Activated T-helper 2 cell treated with anti-CD3 and anti-CD28 coated beads, Interferon-gamma antibody, Interleukin-2, Interleukin-4, amounts not matched to agents 10 μg/mL and 5 μg/mL and 100 μg/mL, durations not matched to agents 14 hours and 24 hours and 36 hours (primary cell): ENCODE measurements around the gene CCER1. TPM values are rescaled to one million over a fixed set of nuclear protein-coding genes. Genes with fewer than 3 reads are reported as not detected.

ENCODE experiments used
- DNase-seq: peaks from one replicate; pipeline ENCODE4 v3.0.0; 2021; ENCODE audit warnings: low spot score
- H3K27ac Mint-ChIP-seq: one replicate; pipeline ENCODE4 v1.8.0; 2021; ENCODE audit warnings: mixed read lengths
- H3K27me3 Mint-ChIP-seq: one replicate; pipeline ENCODE4 v1.8.0; 2021; ENCODE audit warnings: low read depth, mixed read lengths
- H3K36me3 Mint-ChIP-seq: one replicate; pipeline ENCODE4 v1.8.0; 2021; ENCODE audit warnings: low read depth, mixed read lengths
- H3K4me1 Mint-ChIP-seq: one replicate; pipeline ENCODE4 v1.8.0; 2021; ENCODE audit warnings: low read depth, mixed read lengths
- H3K4me3 Mint-ChIP-seq: one replicate; pipeline ENCODE4 v1.8.0; 2021; ENCODE audit warnings: low read depth, mild to moderate bottlenecking, moderate library complexity, mixed read lengths
- H3K9me3 Mint-ChIP-seq: one replicate; pipeline ENCODE4 v1.8.0; 2021; ENCODE audit warnings: mixed read lengths
- intact Hi-C: fragments of 100-400 bp; cut with micrococcal nuclease; formaldehyde crosslinking; loops from one replicate; pipeline ENCODE4 v1.15.1; 2023
- total RNA-seq: library from RNA; stranded (reverse); gene quantifications from 2 replicates; pipeline ENCODE4 v1.2.3, GENCODE V29; 2022

Gene CCER1
- total RNA-seq, 1 donor from 2014 or later: not detected

DNA sequence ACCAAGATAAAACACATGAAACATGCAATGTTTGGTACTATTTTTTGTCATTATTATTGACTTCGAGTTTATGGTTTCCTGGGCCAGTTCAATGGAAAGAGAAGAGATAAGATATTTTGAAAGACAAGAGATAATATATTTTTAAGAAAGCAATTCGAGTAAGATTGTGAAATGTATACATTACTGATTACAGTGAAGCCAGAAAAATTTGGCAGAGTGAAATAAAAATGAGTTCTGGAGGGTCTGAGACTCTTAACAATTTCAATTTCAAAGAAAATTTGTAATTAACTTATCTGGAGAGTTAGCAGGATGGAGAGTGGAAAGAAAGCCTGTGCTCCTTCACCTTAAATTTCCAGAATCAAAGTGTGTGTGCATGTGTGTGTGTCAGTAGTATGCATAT lies 17.3 kb downstream of the CCER1 start:
- Mint-ChIP-seq H3K4me3 (no peak overlapping the region), H3K4me1 (peaks cover 17% of the 10 kb centered on the region), H3K9me3 (no peaks in the 10 kb centered on the region), H3K27ac (no peak overlapping the region), H3K27me3 (peaks cover 4% of the 10 kb centered on the region), H3K36me3 (peaks cover 2% of the 10 kb centered on the region)
- intact Hi-C loops: no loop called here
- no peak for DNase-seq

DNA sequence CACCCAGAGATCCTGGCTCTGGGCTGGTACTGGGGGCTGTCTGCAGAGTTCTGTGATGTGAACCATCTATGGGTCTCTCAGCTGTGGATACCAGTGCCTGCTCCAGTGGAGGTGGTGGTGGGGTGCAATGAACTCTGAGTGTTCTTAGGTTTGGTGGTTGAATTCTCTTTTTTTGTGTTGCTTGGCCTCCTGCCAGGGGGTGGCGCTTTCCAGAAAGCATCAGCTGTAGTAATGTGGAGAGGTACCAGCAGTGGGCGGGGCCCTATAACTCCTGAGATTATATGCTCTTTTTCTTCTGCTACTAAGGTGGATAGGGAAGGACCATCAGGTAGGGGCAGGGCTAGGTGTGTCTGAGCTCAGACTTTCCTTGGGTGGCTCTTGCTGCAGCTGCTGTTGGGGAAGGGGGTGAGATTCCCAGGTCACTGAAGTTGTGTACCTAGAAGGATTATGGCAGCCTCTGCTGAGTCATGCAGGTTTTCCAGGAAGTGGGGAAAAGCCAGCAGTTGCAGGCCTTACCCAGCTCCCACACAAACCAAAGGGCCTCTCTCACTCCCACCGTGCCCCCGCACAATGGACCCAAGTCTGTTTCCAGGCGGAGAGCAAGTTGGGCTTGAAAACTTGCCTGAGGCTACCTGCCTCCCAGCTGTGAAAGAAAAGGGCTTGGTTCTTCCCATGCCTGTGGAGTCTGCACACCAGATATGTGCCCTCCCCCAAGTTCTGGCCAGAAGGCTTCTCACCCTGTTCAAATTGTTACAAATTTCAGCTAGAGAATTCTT lies 18.6 kb downstream of the CCER1 start:
- Mint-ChIP-seq H3K4me3 (no peak overlapping the region), H3K4me1 (peaks cover 17% of the 10 kb centered on the region), H3K27ac (no peak overlapping the region), H3K9me3 (peaks cover 4% of the 10 kb centered on the region), H3K36me3 (peaks cover 2% of the 10 kb centered on the region), H3K27me3 (peaks cover 3% of the 10 kb centered on the region)
- intact Hi-C loops: no loop called here
- no peak for DNase-seq

DNA sequence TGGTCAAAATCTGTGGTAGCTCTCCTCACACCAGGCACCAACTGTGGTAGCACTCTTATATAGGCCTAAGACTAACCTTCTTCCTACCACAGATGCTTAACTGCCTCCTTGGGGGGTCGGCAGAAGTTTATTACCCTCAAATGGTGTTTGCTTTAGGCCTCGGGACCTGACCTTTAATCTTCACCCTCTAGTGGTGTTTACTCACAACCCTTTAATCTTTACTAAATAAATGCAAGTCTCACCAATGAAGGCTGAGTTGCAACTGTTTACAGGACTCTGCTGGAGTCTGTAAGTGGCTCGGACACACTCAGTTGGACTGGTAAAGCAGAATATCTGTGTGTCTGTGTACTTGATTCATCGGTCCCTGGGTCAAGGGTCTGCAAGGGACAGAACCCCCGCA lies 29.4 kb downstream of the CCER1 start:
- no peak for DNase-seq
- no peak overlapping the region for H3K4me3 Mint-ChIP-seq
- no peak overlapping the region for H3K27ac Mint-ChIP-seq
- H3K9me3 Mint-ChIP-seq: peaks cover 11% of the 10 kb centered on the region
- H3K36me3 Mint-ChIP-seq: no peaks in the 10 kb centered on the region
- H3K4me1 Mint-ChIP-seq: no peaks in the 10 kb centered on the region
- H3K27me3 Mint-ChIP-seq: no peaks in the 10 kb centered on the region
- intact Hi-C loops: no loop called here

DNA sequence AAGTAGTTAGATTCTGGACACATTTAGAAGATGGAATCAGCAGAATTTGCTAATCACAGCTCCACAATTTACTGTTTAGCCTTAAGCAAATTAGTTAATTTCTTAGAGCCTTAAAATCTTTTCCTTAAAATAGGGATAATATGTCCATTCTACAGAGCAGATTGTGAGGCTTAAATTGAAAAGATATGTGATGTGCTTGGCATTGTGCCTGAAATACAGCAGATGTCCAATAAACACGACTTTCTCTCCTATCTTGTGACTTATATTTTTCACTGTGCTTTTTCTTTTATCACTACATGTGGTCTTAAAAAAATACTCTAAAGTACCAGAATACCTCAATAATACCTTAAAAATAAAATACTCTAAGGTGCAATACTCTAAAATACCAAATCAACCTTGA lies 30.6 kb downstream of the CCER1 start:
- no peak for DNase-seq
- no peaks in the 10 kb centered on the region for H3K4me1 Mint-ChIP-seq
- no peak overlapping the region for H3K4me3 Mint-ChIP-seq
- intact Hi-C loops: no loop called here
- no peaks in the 10 kb centered on the region for H3K27me3 Mint-ChIP-seq
- peaks cover 5% of the 10 kb centered on the region for H3K9me3 Mint-ChIP-seq
- H3K36me3 Mint-ChIP-seq: no peaks in the 10 kb centered on the region
- H3K27ac Mint-ChIP-seq: no peak overlapping the region

DNA sequence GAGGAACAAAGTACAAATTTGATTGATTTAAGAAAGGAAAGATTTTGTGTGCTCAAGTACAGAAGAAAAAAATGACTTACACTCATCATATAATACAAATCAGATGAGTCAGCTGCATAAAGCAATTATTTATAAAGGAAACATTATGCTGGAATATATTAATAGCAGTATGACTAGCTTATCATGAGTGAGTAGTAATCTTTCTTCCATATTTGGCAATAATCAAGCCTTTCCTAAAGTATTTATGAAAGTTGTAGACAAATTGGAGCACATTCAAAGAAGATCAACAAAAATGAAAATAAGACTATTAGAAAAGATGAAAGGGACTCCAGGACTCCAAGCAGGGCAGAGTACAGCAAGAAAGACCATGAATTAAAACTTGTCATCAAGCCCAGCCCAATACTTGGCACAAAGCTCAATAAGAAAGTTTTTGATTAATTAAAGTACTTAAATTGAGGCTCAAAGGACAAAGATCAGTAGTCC lies 32.8 kb downstream of the CCER1 start:
- DNase-seq: no peak
- H3K27me3 Mint-ChIP-seq: no peaks in the 10 kb centered on the region
- no peak overlapping the region for H3K4me3 Mint-ChIP-seq
- H3K27ac Mint-ChIP-seq: no peak overlapping the region
- no peaks in the 10 kb centered on the region for H3K4me1 Mint-ChIP-seq
- intact Hi-C loops: no loop called here
- H3K36me3 Mint-ChIP-seq: no peaks in the 10 kb centered on the region
- H3K9me3 Mint-ChIP-seq: no peaks in the 10 kb centered on the region

DNA sequence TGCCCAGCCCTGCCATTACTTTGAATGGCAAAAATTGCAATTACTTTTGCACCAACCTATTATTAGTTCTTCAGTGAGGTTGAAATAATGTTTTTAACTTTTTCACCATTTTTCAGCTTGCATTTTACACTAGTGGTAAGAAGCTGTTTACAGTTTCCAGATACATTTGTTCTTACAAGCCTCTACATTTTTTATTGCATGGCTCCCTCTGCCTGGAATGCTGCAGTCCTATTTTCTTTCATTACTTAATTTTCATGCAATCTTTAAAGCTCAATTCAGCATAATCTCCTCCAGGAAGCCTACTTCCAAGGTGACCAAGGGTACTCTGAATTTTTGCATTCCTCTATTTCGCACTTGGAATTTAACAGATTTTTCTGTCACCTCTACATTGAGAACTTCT lies 33.4 kb downstream of the CCER1 start:
- Mint-ChIP-seq H3K27me3 (no peaks in the 10 kb centered on the region), H3K9me3 (no peaks in the 10 kb centered on the region), H3K4me1 (no peaks in the 10 kb centered on the region), H3K27ac (no peak overlapping the region), H3K4me3 (no peak overlapping the region), H3K36me3 (no peaks in the 10 kb centered on the region)
- intact Hi-C loops: no loop called here
- no peak for DNase-seq

DNA sequence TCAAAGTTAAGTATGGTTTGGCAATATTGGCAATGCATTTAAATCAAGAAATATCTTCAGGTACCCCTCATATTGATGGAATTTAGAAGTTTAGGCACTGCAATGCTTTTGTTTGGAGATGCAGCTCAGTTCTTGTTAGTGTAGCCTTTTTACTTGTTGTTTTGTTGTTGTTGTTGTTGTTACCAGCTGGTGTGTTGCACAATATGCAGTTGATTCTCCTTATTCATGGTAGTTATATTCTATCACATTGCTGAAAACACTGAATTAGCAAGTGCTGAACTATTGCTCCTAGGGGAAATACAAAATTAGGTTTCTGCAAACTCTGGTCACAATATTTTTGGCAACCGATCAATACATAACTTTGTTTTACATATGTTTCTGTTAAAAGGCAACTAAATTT lies 34.8 kb downstream of the CCER1 start:
- H3K36me3 Mint-ChIP-seq: no peaks in the 10 kb centered on the region
- no peaks in the 10 kb centered on the region for H3K4me1 Mint-ChIP-seq
- no peak overlapping the region for H3K27ac Mint-ChIP-seq
- intact Hi-C loops: no loop called here
- DNase-seq: no peak
- no peaks in the 10 kb centered on the region for H3K27me3 Mint-ChIP-seq
- H3K4me3 Mint-ChIP-seq: no peak overlapping the region
- no peaks in the 10 kb centered on the region for H3K9me3 Mint-ChIP-seq

DNA sequence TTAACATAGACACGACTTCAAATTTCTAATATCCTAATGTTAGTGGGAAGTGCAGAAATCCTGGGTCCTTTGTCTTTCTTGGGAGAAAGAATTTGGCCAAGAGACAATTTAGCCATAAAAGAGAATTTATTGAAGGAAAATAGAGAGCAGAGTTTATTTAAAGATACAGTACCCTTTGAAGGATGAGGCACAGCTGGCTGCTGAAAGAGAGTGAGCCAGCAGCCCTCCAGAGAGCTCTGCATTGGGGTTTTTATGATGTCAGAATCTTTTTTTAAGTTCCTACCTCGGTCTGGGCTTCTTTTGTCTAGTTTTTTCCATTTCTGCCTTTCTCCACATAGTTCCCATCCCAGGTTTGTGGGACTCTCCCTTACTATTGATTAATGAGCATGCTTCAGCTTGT lies 37.5 kb downstream of the CCER1 start:
- Mint-ChIP-seq H3K4me3 (no peak overlapping the region), H3K36me3 (no peaks in the 10 kb centered on the region), H3K9me3 (no peaks in the 10 kb centered on the region), H3K4me1 (no peaks in the 10 kb centered on the region), H3K27me3 (no peaks in the 10 kb centered on the region), H3K27ac (no peak overlapping the region)
- DNase-seq: no peak
- intact Hi-C loops: no loop called here

DNA sequence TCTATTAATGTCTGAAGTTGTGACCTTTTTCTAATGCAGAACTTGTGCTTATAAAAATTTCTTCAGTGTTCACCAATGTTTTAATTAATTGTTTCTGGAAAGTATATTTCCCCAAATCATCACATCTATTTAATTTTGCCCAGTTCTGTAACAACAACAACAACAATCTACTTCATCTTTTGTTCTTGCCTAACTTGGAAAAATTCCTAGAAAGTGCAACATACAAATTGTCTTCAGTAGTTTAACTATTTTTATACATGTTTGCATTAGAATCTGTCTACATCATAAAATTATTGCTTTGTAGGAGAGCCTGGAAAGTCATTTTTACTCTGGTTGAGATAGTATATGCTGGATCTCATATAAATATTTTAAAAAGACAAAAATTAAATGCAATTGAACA lies 38.5 kb downstream of the CCER1 start:
- no peak overlapping the region for H3K4me3 Mint-ChIP-seq
- intact Hi-C loops: no loop called here
- no peaks in the 10 kb centered on the region for H3K27me3 Mint-ChIP-seq
- H3K36me3 Mint-ChIP-seq: no peaks in the 10 kb centered on the region
- H3K27ac Mint-ChIP-seq: no peak overlapping the region
- no peaks in the 10 kb centered on the region for H3K9me3 Mint-ChIP-seq
- no peak for DNase-seq
- H3K4me1 Mint-ChIP-seq: no peaks in the 10 kb centered on the region

DNA sequence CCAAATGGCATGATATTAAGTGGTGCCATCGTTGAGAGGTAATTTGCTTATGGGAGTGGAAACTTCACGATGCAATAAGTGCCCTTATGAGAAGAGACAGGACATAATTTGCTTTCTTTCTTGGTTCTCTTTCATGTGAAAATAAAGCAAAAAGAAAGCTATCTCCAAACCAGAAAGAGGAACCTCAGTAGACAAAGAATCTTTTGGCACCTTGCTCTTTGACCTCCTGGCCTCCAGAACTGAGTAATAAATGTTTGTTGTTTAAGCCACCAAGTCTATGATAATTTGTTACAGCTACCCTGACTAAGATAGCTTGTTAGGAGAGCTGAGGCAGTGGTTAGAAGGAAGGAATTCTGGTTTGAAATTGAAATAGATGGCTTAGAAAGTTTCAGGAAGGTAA lies 39.6 kb downstream of the CCER1 start:
- no peak overlapping the region for H3K27ac Mint-ChIP-seq
- intact Hi-C loops: no loop called here
- no peaks in the 10 kb centered on the region for H3K36me3 Mint-ChIP-seq
- H3K4me1 Mint-ChIP-seq: no peaks in the 10 kb centered on the region
- no peaks in the 10 kb centered on the region for H3K9me3 Mint-ChIP-seq
- no peak for DNase-seq
- H3K27me3 Mint-ChIP-seq: no peaks in the 10 kb centered on the region
- H3K4me3 Mint-ChIP-seq: no peak overlapping the region

DNA sequence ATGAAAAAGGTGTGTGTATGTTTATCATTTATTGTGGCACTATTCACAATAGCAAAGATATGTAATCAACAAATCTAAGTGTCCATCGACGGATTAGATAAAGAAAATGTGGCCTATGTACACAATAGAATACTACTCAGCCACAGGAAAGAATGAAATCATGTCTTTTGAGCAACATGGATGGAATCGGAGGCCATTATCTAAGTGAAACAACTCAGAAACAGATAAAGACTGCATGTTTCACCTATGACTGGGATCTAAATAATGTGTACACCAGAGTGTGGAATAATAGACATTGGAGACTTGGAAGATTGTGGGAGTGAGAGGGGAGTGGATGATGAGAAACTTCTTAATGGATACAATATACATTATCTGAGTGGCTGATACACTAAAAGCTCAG lies 44.0 kb downstream of the CCER1 start:
- no peak for DNase-seq
- intact Hi-C loops: no loop called here
- no peaks in the 10 kb centered on the region for H3K4me1 Mint-ChIP-seq

DNA sequence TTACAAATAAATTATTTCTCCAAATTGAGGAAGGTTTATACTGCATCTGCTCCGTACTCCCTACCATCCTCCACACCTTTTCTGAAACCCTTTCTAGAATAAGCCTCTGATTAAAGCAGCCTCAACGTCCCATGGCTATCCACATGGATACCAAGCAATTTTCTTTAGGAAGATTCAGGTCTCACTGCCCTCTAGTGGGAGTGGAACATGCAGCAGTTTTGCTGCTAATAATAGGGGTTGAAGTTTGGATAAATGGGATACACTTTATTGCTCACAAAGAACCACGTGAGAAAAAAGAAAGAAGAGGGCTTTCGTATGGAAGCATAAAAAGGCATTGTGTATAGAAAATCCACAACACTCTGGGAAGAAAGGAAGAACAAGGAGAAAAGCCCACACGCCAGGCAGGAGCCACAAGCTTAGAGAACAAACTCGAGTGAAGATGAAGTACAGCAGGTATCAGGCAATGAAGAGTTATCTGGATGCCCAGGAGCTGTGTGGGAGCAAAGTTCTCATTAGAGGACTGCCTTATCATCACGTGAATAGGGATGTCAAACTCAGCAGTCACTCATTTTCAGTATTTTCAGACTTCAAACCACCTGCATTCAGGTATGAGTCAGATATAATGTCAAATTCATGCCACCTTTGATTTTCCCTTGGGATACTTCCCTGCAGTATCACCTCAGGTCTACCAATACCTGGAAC lies 45.8 kb downstream of the CCER1 start:
- no peak for DNase-seq
- no peak overlapping the region for H3K4me3 Mint-ChIP-seq
- no peaks in the 10 kb centered on the region for H3K9me3 Mint-ChIP-seq
- no peak overlapping the region for H3K27ac Mint-ChIP-seq
- no peaks in the 10 kb centered on the region for H3K36me3 Mint-ChIP-seq
- intact Hi-C loops: no loop called here
- no peaks in the 10 kb centered on the region for H3K4me1 Mint-ChIP-seq
- H3K27me3 Mint-ChIP-seq: no peaks in the 10 kb centered on the region

More for the DNA sequence above, 44.0 kb downstream of the CCER1 start:
- Mint-ChIP-seq H3K27ac (no peak overlapping the region), H3K36me3 (no peaks in the 10 kb centered on the region), H3K27me3 (no peaks in the 10 kb centered on the region), H3K9me3 (no peaks in the 10 kb centered on the region), H3K4me3 (no peak overlapping the region)

DNA sequence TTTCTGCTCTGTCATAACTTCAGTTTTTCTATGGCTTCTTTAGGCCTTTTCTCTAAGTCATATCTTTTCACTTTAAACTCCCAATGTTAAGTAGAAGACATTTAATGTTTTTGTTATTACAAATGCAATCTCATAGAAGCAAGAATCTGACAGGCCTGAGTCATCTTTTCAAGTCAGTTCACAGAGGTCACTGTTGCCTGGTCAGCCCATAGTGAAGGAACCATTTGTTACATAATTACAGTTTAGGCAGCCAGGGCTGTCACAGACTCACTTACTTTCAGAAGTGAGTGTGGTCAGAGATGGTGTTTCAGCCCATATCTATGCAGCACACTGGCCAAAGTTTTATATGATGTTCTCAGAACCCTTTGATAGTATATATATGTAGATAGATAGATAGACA lies 46.5 kb downstream of the CCER1 start:
- no peaks in the 10 kb centered on the region for H3K27me3 Mint-ChIP-seq
- no peaks in the 10 kb centered on the region for H3K36me3 Mint-ChIP-seq
- no peak overlapping the region for H3K4me3 Mint-ChIP-seq
- DNase-seq: no peak
- intact Hi-C loops: no loop called here
- no peaks in the 10 kb centered on the region for H3K4me1 Mint-ChIP-seq
- H3K27ac Mint-ChIP-seq: no peak overlapping the region
- no peaks in the 10 kb centered on the region for H3K9me3 Mint-ChIP-seq
